Choroid plexus epithelial cell (primary cell): Measurements from ENCODE around the gene ASPHD2.

Source experiments
- DNase-seq: peaks from one replicate; pipeline ENCODE4 v3.0.0-alpha.2; 2010; ENCODE audit warnings: low read depth
- H3K4me3 ChIP-seq: 2 replicates; pipeline ENCODE4 v1.5.1; 2011; ENCODE audit warnings: low read depth, mild to moderate bottlenecking, control low read depth, low read length, moderate library complexity
- CTCF ChIP-seq: conservative IDR thresholded peaks from 2 replicates; pipeline ENCODE4 v1.5.1; 2011; ENCODE audit warnings: low read depth, mild to moderate bottlenecking, control low read depth, inconsistent platforms, low read length, moderate library complexity

ASPHD2 gene

GRCh38 chr22:26439559-26439958 is 10.5 kb downstream of the ASPHD2 start:
- no peak for TF ChIP-seq CTCF
- DNase-seq, result no peak
- no peak overlapping the region for H3K4me3 ChIP-seq

DNA sequence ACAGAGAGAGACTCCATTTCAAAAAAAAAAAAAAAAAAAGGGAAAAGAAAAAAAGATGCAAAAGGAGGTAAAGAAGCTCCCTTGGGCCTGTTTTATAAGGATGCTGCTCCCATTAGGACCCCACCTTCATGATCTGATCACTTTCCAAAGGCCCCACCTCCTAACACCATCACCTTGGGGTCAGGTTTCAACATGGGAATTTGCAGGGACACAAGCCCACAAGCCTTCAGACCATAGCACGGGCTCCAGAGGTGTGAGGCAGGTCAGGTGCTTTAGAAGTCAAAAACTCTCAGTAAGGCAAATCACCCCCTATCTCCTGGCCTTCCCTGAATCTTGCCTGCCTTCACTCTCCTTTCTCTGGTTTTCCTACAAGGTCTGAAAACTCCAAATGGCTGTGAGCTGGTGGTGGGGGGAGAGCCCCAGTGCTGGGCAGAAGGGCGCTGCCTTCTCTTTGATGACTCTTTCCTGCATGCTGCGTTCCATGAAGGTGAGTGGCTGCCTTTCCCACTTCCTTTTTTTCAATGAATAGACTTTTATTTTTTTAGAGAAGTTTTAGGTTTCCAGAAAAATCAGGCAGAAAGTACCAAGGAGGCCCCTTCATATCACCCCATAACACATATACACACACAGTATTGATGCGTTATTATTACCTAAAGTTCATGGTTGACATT is 13.2 kb downstream of the ASPHD2 start:
- no peak overlapping the region for H3K4me3 ChIP-seq
- no peak for DNase-seq
- no peak for TF ChIP-seq CTCF

GRCh38 chr22:26443901-26444690 is 15.0 kb downstream of the ASPHD2 start:
- no peak for TF ChIP-seq CTCF
- DNase-seq, result no peak
- H3K4me3 ChIP-seq, result no peak overlapping the region

DNA sequence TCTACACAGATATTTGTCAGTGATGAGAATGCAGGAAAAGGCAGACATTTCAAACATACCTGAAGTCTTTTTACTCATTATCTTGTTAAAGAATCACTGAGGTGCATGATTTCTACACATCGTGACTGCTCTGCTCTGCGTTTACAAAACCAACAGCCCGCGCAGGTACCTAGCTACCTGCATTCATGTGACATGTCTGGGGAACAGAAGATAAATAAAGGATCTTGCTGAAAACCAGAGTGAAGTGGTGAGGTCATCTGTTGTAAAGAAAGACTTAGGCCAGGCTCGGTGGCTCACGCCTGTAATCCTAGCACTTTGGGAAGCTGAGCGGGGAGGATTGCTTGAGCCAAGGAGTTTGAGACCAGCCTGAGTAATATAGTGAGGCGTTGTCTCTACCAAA is 15.7 kb downstream of the ASPHD2 start:
- H3K4me3 ChIP-seq, result no peak overlapping the region
- TF ChIP-seq CTCF, result no peak

DNA sequence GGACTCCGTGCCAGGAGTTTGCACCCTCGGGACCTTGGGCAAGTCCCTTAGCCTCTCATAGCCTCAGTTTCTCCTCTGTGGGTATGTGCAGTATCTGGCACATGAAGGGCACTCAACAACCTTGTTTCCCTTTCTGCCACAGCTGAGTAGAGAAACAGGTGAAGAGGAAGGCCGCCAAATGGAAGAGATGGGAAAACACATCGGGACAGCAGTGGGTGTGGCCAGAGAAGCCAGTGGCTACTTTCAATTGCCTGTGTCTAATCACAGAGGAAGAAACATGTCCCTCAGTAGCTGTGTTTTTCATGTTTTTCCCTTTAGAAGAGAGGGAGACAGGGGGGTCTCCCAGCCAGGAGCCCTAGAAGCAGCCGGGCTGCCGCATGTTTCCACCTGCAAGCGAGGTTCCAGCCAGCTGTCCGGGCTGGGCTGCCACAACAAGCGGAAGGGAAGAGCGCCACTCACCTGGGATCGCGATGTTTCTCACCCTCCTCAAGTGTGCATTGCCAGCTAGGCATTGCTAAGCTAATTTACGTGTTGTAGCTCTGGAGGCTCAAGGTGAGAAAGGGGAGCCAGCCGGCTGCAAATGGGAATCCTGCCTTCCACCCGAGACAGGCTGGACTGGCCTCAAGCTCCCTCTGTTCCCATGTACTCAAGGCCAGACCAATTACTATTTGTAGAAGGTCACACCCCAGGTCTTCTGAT is 16.7 kb downstream of the ASPHD2 start:
- DNase-seq, result no peak
- no peak overlapping the region for H3K4me3 ChIP-seq
- TF ChIP-seq CTCF, result no peak

More for the DNA sequence above, 15.7 kb downstream of the ASPHD2 start:
- DNase-seq, result no peak

DNA sequence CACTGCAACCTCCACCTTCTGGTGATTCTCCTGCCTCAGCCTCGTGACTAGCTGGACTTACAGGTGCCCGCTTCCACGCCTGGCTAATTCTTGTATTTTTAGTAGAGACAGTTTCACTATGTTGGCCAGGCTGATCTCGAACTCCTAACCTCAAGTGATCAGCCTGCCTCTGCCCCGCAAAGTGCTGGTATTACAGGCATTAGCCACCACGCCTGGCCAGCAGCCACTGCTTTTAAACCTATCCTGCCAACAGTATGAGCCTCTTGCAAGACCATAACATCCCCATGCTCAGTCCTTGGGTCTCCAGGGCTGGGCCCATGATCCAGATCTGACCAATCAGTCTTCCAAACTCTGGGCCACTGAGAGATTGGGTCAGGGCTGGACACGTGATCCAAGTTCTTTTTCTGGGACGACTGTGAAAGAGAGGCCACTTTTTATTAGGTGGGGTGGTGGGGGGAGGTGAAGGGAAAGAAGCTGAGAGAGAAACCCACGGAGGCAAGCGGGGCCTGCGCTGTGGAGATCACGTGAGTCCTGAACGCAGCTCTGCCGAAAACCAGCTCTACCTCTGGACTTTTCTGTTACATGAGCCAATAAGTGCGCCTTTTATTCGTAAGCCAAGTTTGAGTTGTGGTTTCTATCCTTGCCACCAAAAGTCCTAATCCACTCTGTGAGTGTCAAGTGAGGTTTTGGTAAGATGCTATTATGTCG is 17.9 kb downstream of the ASPHD2 start:
- H3K4me3 ChIP-seq, result no peak overlapping the region
- no peak for DNase-seq
- TF ChIP-seq CTCF, result no peak
